Measurements from ENCODE around the gene FOS. TPM values are rescaled to one million over a fixed set of nuclear protein-coding genes. Genes with fewer than 3 reads are reported as not detected.

FOS gene
- total and polyA plus RNA-seq, 2 experiments from 2014 or later = 107 to 124 TPM

- Histone ChIP-seq H3K79me2 (ENCODE audit: insufficient read depth) (no peaks in the 10 kb centered on the region), H2AFZ (peak overlapping the region; percentile 64), H3K27ac (0 out of 2 replicates have a peak overlapping the region, but pooled peaks have one; percentile 20), H3K27me3 (replicated peaks; ENCODE audit: insufficient read depth) (no peaks in the 10 kb centered on the region), H3K36me3 (ENCODE audit: low read depth) (no peaks in the 10 kb centered on the region), H3K4me2 (ENCODE audit: unreplicated experiment) (peak overlapping the region; percentile 40), H3K9me2 (ENCODE audit: insufficient read depth) (no peaks in the 10 kb centered on the region), H3F3A (ENCODE audit: insufficient read depth) (peaks cover 6% of the 10 kb centered on the region), H3K4me3 (peak overlapping the region; percentile 10; the same call in 1 of the 2 replicates), H4K20me1 (ENCODE audit: insufficient read depth) (no peaks in the 10 kb centered on the region), H3K9me3 (ENCODE audit: low read depth) (no peaks in the 10 kb centered on the region), H3K4me1 (ENCODE audit: insufficient read depth) (peaks cover 21% of the 10 kb centered on the region), H3K9ac (peak overlapping the region; percentile 70)
- DNase-seq = peak; percentile 84
- TF ChIP-seq EZH2 (IDR thresholded peaks at IDR 0.05; ENCODE audit: insufficient read depth, poor library complexity, severe bottlenecking) = no peak
- in situ Hi-C loops (cut with MboI) = loop anchor here (10.0 kb wide), 1 partner anchor 174 kb away; no protein-coding TSS in a partner anchor
- 6 to 13% methylated on average over 13 of the region's 13 CpGs for WGBS, 2 experiments (ENCODE audit: low coverage in 1 of 2, low lambda C conversion rate in 2 of 2, missing lambda C conversion rate in 2 of 2)
These were observed 31.9 kb downstream of the FOS start for GRCh38 chr14:75310295-75311111.

- no peak overlapping the region for H3K4me2 ChIP-seq (ENCODE audit: unreplicated experiment)
- no peak for TF ChIP-seq EZH2 (IDR thresholded peaks at IDR 0.05; ENCODE audit: insufficient read depth, poor library complexity, severe bottlenecking)
- TF ChIP-seq EZH2phosphoT487 (IDR thresholded peaks at IDR 0.05; ENCODE audit: insufficient read depth, low read depth) = no peak
- H3K9ac ChIP-seq = no peak overlapping the region; the same call in 1 of the 2 replicates
- no peak overlapping the region for H2AFZ ChIP-seq
- H3K79me2 ChIP-seq (ENCODE audit: insufficient read depth) = no peaks in the 10 kb centered on the region
- H3K27me3 ChIP-seq (replicated peaks; ENCODE audit: insufficient read depth) = no peaks in the 10 kb centered on the region
- no peak for DNase-seq
- H3K36me3 ChIP-seq (ENCODE audit: low read depth) = no peaks in the 10 kb centered on the region
- no peak overlapping the region for H3K27ac ChIP-seq
- no peaks in the 10 kb centered on the region for H4K20me1 ChIP-seq (ENCODE audit: insufficient read depth)
- H3K4me1 ChIP-seq (ENCODE audit: insufficient read depth) = peaks cover 25% of the 10 kb centered on the region
- in situ Hi-C loops (cut with MboI) = loop anchor here (10.0 kb wide), 1 partner anchor 173 kb away; no protein-coding TSS in a partner anchor
- no peaks in the 10 kb centered on the region for H3K9me3 ChIP-seq (ENCODE audit: low read depth)
- no peak overlapping the region for H3K4me3 ChIP-seq
- 38 to 41% methylated on average over 4 of the region's 4 CpGs for WGBS, 2 experiments (ENCODE audit: low coverage in 1 of 2, low lambda C conversion rate in 2 of 2, missing lambda C conversion rate in 2 of 2)
- H3K9me2 ChIP-seq (ENCODE audit: insufficient read depth) = no peaks in the 10 kb centered on the region
- peaks cover 6% of the 10 kb centered on the region for H3F3A ChIP-seq (ENCODE audit: insufficient read depth)
These were observed 32.7 kb downstream of the FOS start for GRCh38 chr14:75311356-75311755.

- no peak overlapping the region for H3K4me3 ChIP-seq
- H3K27ac ChIP-seq = no peak overlapping the region
- H3F3A ChIP-seq (ENCODE audit: insufficient read depth) = peaks cover 6% of the 10 kb centered on the region
- H3K9ac ChIP-seq = no peak overlapping the region
- H3K36me3 ChIP-seq (ENCODE audit: low read depth) = no peaks in the 10 kb centered on the region
- peaks cover 25% of the 10 kb centered on the region for H3K4me1 ChIP-seq (ENCODE audit: insufficient read depth)
- no peaks in the 10 kb centered on the region for H3K9me3 ChIP-seq (ENCODE audit: low read depth)
- DNase-seq = no peak
- WGBS, 2 experiments (ENCODE audit: low coverage in 1 of 2, low lambda C conversion rate in 2 of 2, missing lambda C conversion rate in 2 of 2) = 85 to 90% methylated on average over 4 of the region's 4 CpGs
- no peak overlapping the region for H2AFZ ChIP-seq
- H3K27me3 ChIP-seq (replicated peaks; ENCODE audit: insufficient read depth) = no peaks in the 10 kb centered on the region
- no peak for TF ChIP-seq EZH2 (IDR thresholded peaks at IDR 0.05; ENCODE audit: insufficient read depth, poor library complexity, severe bottlenecking)
- TF ChIP-seq EZH2phosphoT487 (IDR thresholded peaks at IDR 0.05; ENCODE audit: insufficient read depth, low read depth) = no peak
- H3K79me2 ChIP-seq (ENCODE audit: insufficient read depth) = no peaks in the 10 kb centered on the region
- in situ Hi-C loops (cut with MboI) = loop anchor here (10.0 kb wide), 1 partner anchor 172 kb away; no protein-coding TSS in a partner anchor
- no peak overlapping the region for H3K4me2 ChIP-seq (ENCODE audit: unreplicated experiment)
- no peaks in the 10 kb centered on the region for H4K20me1 ChIP-seq (ENCODE audit: insufficient read depth)
- no peaks in the 10 kb centered on the region for H3K9me2 ChIP-seq (ENCODE audit: insufficient read depth)
These were observed 33.7 kb downstream of the FOS start for GRCh38 chr14:75312341-75312740.

GRCh38 chr14:75313294-75313693, 34.7 kb downstream of the FOS start:
- no peak overlapping the region for H3K4me3 ChIP-seq
- H3K9ac ChIP-seq = no peak overlapping the region
- no peak overlapping the region for H3K4me2 ChIP-seq (ENCODE audit: unreplicated experiment)
- H3K9me2 ChIP-seq (ENCODE audit: insufficient read depth) = no peaks in the 10 kb centered on the region
- TF ChIP-seq EZH2 (IDR thresholded peaks at IDR 0.05; ENCODE audit: insufficient read depth, poor library complexity, severe bottlenecking) = no peak
- no peak for TF ChIP-seq EZH2phosphoT487 (IDR thresholded peaks at IDR 0.05; ENCODE audit: insufficient read depth, low read depth)
- H3K27ac ChIP-seq = no peak overlapping the region
- H3K4me1 ChIP-seq (ENCODE audit: insufficient read depth) = peaks cover 25% of the 10 kb centered on the region
- in situ Hi-C loops (cut with MboI) = loop anchor here (10.0 kb wide), 1 partner anchor 172 kb away; no protein-coding TSS in a partner anchor
- H3F3A ChIP-seq (ENCODE audit: insufficient read depth) = peaks cover 6% of the 10 kb centered on the region
- no peaks in the 10 kb centered on the region for H3K36me3 ChIP-seq (ENCODE audit: low read depth)
- no peaks in the 10 kb centered on the region for H4K20me1 ChIP-seq (ENCODE audit: insufficient read depth)
- no peak overlapping the region for H2AFZ ChIP-seq
- H3K27me3 ChIP-seq (replicated peaks; ENCODE audit: insufficient read depth) = no peaks in the 10 kb centered on the region
- no peak for DNase-seq
- no peaks in the 10 kb centered on the region for H3K9me3 ChIP-seq (ENCODE audit: low read depth)
- WGBS, 2 experiments (ENCODE audit: low coverage in 1 of 2, low lambda C conversion rate in 2 of 2, missing lambda C conversion rate in 2 of 2) = 91 to 94% methylated on average over 5 of the region's 5 CpGs
- no peaks in the 10 kb centered on the region for H3K79me2 ChIP-seq (ENCODE audit: insufficient read depth)
